ENCODE results near the gene RBM10. TPM values are rescaled to one million over a fixed set of nuclear protein-coding genes. Genes with fewer than 3 reads are reported as not detected.

The RBM10 gene
- total RNA-seq, 2 experiments from 2014 or later = 63.8 to 72.1 TPM

- ChIA-PET CTCF (interaction anchor here (0.9 to 4.4 kb wide), 2 partner anchors 47 to 192 kb away, joined by 4 to 25 read pairs; partner anchors contain the start of genes NDUFB11 and RBM10), POLR2A (interaction anchor here (1.7 to 2.0 kb wide), 2 partner anchors 26 to 47 kb away, joined by 6 to 8 read pairs; partner anchors contain the start of genes CDK16, NDUFB11 and RBM10)
- Mint-ChIP-seq H3K27ac (peak overlapping the region; percentile 92), H3K36me3 (ENCODE audit: low read depth) (peaks cover 27% of the 10 kb centered on the region), H3K4me3 (peak overlapping the region; percentile 91), H3K9me3 (ENCODE audit: low read depth) (no peaks in the 10 kb centered on the region), H3K4me1 (peaks cover 57% of the 10 kb centered on the region), H3K27me3 (no peaks in the 10 kb centered on the region)
- DNase-seq = no peak
- ATAC-seq = no peak
- intact Hi-C loops (cut with DNase I, micrococcal nuclease) = loop anchor here (1.0 to 10.0 kb wide), 9 partner anchors 40 to 833 kb away; partner anchors contain the start of genes ELK1 (in 1 of the 2), NDUFB11 (in 1 of the 2), RBM10 (in 1 of the 2) and USP11 (in 1 of the 2)
Measured at GRCh38 chrX:47191806-47192401, 46.9 kb downstream of the RBM10 start.

- ChIA-PET POLR2A (interaction anchor here (0.5 to 0.6 kb wide), 3 partner anchors 20 to 485 kb away, joined by 4 to 11 read pairs (median 4); no protein-coding TSS in a partner anchor), CTCF (interaction anchor here (1.8 to 4.4 kb wide), 2 partner anchors 190 to 330 kb away, joined by 6 to 25 read pairs; no protein-coding TSS in a partner anchor)
- Mint-ChIP-seq H3K27ac (peak within 1 kb of the TSS; percentile 92), H3K27me3 (no peaks in the 10 kb centered on the region), H3K9me3 (ENCODE audit: low read depth) (no peaks in the 10 kb centered on the region), H3K36me3 (ENCODE audit: low read depth) (peaks cover 34% of the 10 kb centered on the region), H3K4me1 (peaks cover 54% of the 10 kb centered on the region), H3K4me3 (peak within 1 kb of the TSS; percentile 91)
- intact Hi-C loops (cut with DNase I, micrococcal nuclease) = loop anchor here (1.0 to 10.0 kb wide), 16 partner anchors 24 to 831 kb away; partner anchors contain the start of genes USP11 (in 2 of the 2), ARAF (in 1 of the 2), ELK1 (in 1 of the 2) and NDUFB11 (in 1 of the 2)
- ATAC-seq (peak; percentile 69), DNase-seq (peak; percentile 94)
Measured at GRCh38 chrX:47193475-47194193, 48.6 kb downstream of the RBM10 start, which contains the start of gene UBA1. Gene UBA1, plus strand, starts transcription at chrX:47193829. Its CDS starts 4,974 bp downstream, at chrX:47198803.

- H3K4me1 Mint-ChIP-seq = peaks cover 48% of the 10 kb centered on the region
- H3K36me3 Mint-ChIP-seq (ENCODE audit: low read depth) = peaks cover 41% of the 10 kb centered on the region
- ATAC-seq (no peak), DNase-seq (no peak)
- POLR2A ChIA-PET = interaction anchor here (0.5 to 1.1 kb wide), 5 partner anchors 19 to 484 kb away, joined by 4 to 11 read pairs (median 5); no protein-coding TSS in a partner anchor
- peak overlapping the region; percentile 91 for H3K4me3 Mint-ChIP-seq
- intact Hi-C loops (cut with DNase I, micrococcal nuclease) = loop anchor here (5.0 to 10.0 kb wide), 6 partner anchors 38 to 831 kb away; partner anchors contain the start of genes ELK1 (in 1 of the 2), USP11 (in 1 of the 2), UXT (in 1 of the 2) and ZNF81 (in 1 of the 2)
- H3K9me3 Mint-ChIP-seq (ENCODE audit: low read depth) = no peaks in the 10 kb centered on the region
- no peaks in the 10 kb centered on the region for H3K27me3 Mint-ChIP-seq
- peak overlapping the region; percentile 92 for H3K27ac Mint-ChIP-seq
- CTCF ChIA-PET = interaction anchor here (0.5 to 1.8 kb wide), 3 partner anchors 132 to 329 kb away, joined by 3 to 6 read pairs (median 3); no protein-coding TSS in a partner anchor
Measured at GRCh38 chrX:47194194-47194787, 49.3 kb downstream of the RBM10 start.

- POLR2A ChIA-PET = interaction anchor here (0.6 kb wide), 1 partner anchor 101 kb away, joined by 3 read pairs; no protein-coding TSS in a partner anchor
- peaks cover 51% of the 10 kb centered on the region for H3K36me3 Mint-ChIP-seq (ENCODE audit: low read depth)
- H3K9me3 Mint-ChIP-seq (ENCODE audit: low read depth) = no peaks in the 10 kb centered on the region
- peak overlapping the region; percentile 92 for H3K27ac Mint-ChIP-seq
- peaks cover 45% of the 10 kb centered on the region for H3K4me1 Mint-ChIP-seq
- ATAC-seq (no peak), DNase-seq (no peak)
- no peaks in the 10 kb centered on the region for H3K27me3 Mint-ChIP-seq
- CTCF ChIA-PET = interaction anchor here (0.6 to 0.9 kb wide), 5 partner anchors 20 to 327 kb away, joined by 3 to 4 read pairs (median 3); no protein-coding TSS in a partner anchor
- intact Hi-C loops (cut with DNase I, micrococcal nuclease) = loop anchor here in 1 of 2 experiments (10.0 kb wide), 1 partner anchor 829 kb away; no protein-coding TSS in a partner anchor
- peak overlapping the region; percentile 91 for H3K4me3 Mint-ChIP-seq
Measured at GRCh38 chrX:47196098-47196497, 51.1 kb downstream of the RBM10 start.

- POLR2A ChIA-PET = no interaction called here
- Mint-ChIP-seq H3K27me3 (no peaks in the 10 kb centered on the region), H3K36me3 (ENCODE audit: low read depth) (peaks cover 65% of the 10 kb centered on the region), H3K4me3 (no peak overlapping the region), H3K4me1 (peaks cover 42% of the 10 kb centered on the region), H3K27ac (peak overlapping the region; percentile 55), H3K9me3 (ENCODE audit: low read depth) (no peaks in the 10 kb centered on the region)
- intact Hi-C loops (cut with DNase I, micrococcal nuclease) = loop anchor here in 1 of 2 experiments (10.0 kb wide), 1 partner anchor 827 kb away; no protein-coding TSS in a partner anchor
- DNase-seq (no peak), ATAC-seq (no peak)
- CTCF ChIA-PET = interaction anchor here (1.0 kb wide), 1 partner anchor 326 kb away, joined by 4 read pairs; no protein-coding TSS in a partner anchor
Measured at GRCh38 chrX:47197526-47197925, 52.5 kb downstream of the RBM10 start.

GRCh38 chrX:47198026-47198686, 53.1 kb downstream of the RBM10 start:
- Mint-ChIP-seq H3K4me1 (peaks cover 36% of the 10 kb centered on the region), H3K9me3 (ENCODE audit: low read depth) (no peaks in the 10 kb centered on the region), H3K36me3 (ENCODE audit: low read depth) (peaks cover 71% of the 10 kb centered on the region), H3K27me3 (no peaks in the 10 kb centered on the region), H3K4me3 (no peak overlapping the region), H3K27ac (no peak overlapping the region)
- intact Hi-C loops (cut with DNase I, micrococcal nuclease) = loop anchor here in 1 of 2 experiments (10.0 kb wide), 1 partner anchor 827 kb away; no protein-coding TSS in a partner anchor
- DNase-seq (no peak), ATAC-seq (no peak)
- POLR2A ChIA-PET = no interaction called here
- CTCF ChIA-PET = no interaction called here

GRCh38 chrX:47198687-47199080, 53.7 kb downstream of the RBM10 start:
- H3K27me3 Mint-ChIP-seq = no peaks in the 10 kb centered on the region
- CTCF ChIA-PET = no interaction called here

GRCh38 chrX:47199286-47199685, 54.3 kb downstream of the RBM10 start:
- ATAC-seq = no peak
- Mint-ChIP-seq H3K4me3 (no peak overlapping the region), H3K27ac (no peak overlapping the region), H3K27me3 (no peaks in the 10 kb centered on the region), H3K4me1 (peaks cover 32% of the 10 kb centered on the region), H3K9me3 (ENCODE audit: low read depth) (no peaks in the 10 kb centered on the region), H3K36me3 (ENCODE audit: low read depth) (peaks cover 69% of the 10 kb centered on the region)
- POLR2A ChIA-PET = no interaction called here
- intact Hi-C loops (cut with DNase I, micrococcal nuclease) = loop anchor here in 1 of 2 experiments (10.0 kb wide), 1 partner anchor 826 kb away; no protein-coding TSS in a partner anchor
- CTCF ChIA-PET = no interaction called here
- DNase-seq = no peak

More at GRCh38 chrX:47198687-47199080, 53.7 kb downstream of the RBM10 start:
- intact Hi-C loops (cut with DNase I, micrococcal nuclease) = loop anchor here in 1 of 2 experiments (10.0 kb wide), 1 partner anchor 826 kb away; no protein-coding TSS in a partner anchor
- peaks cover 72% of the 10 kb centered on the region for H3K36me3 Mint-ChIP-seq (ENCODE audit: low read depth)
- H3K27ac Mint-ChIP-seq = no peak overlapping the region
- peaks cover 32% of the 10 kb centered on the region for H3K4me1 Mint-ChIP-seq
- H3K9me3 Mint-ChIP-seq (ENCODE audit: low read depth) = no peaks in the 10 kb centered on the region
- ATAC-seq (no peak), DNase-seq (no peak)
- H3K4me3 Mint-ChIP-seq = no peak overlapping the region
- POLR2A ChIA-PET = no interaction called here

GRCh38 chrX:47200385-47201150, 55.5 kb downstream of the RBM10 start:
- ChIA-PET POLR2A (interaction anchor here (0.6 kb wide), 1 partner anchor 50 kb away, joined by 4 read pairs; no protein-coding TSS in a partner anchor), CTCF (interaction anchor here (1.1 kb wide), 1 partner anchor 13 kb away, joined by 3 read pairs; no protein-coding TSS in a partner anchor)
- Mint-ChIP-seq H3K4me3 (no peak overlapping the region), H3K27me3 (no peaks in the 10 kb centered on the region), H3K36me3 (ENCODE audit: low read depth) (peaks cover 70% of the 10 kb centered on the region), H3K27ac (peak overlapping the region; percentile 25), H3K4me1 (peaks cover 26% of the 10 kb centered on the region), H3K9me3 (ENCODE audit: low read depth) (no peaks in the 10 kb centered on the region)
- no peak for DNase-seq
- intact Hi-C loops (cut with DNase I, micrococcal nuclease) = no loop called here
- no peak for ATAC-seq
